C4-2B (cell line): ENCODE data around the gene SPN.

Source experiments
- CTCF ChIP-seq: fragments of 450-650 bp; conservative IDR thresholded peaks from 2 replicates; pipeline ENCODE4 v1.5.1; 2017; ENCODE audit warnings: mild to moderate bottlenecking
- ZFX ChIP-seq: fragments of 450-650 bp; IDR thresholded peaks from 2 replicates; pipeline ENCODE4 v1.6.1; 2017

GRCh38 chr16:29714396-29714795, 51.3 kb downstream of the SPN start:
- no peak for TF ChIP-seq CTCF
- no peak for TF ChIP-seq ZFX
